Heart right ventricle (tissue), 16 donors: ENCODE data around the gene PDE1A. TPM values are rescaled to one million over a fixed set of nuclear protein-coding genes. Genes with fewer than 3 reads are reported as not detected.

Experiments used
- ATAC-seq, 8 donors: fragments of 200-7000 bp; cut with Tn5 transposase; one replicate each; pipeline ENCODE4 v1.9.1; 2020; ENCODE audit warnings: mild to moderate bottlenecking in 8 of 8, moderate library complexity in 8 of 8, moderate number of reproducible peaks in 1 of 8
- DNase-seq, 2 donors: peaks; one replicate each; pipeline ENCODE4 v3.0.0-alpha.2; 2020
- H3K27ac ChIP-seq, 10 donors: fragments of 200-600 bp; sonication (generic) in 2 of 10; one replicate each; pipeline versions ENCODE4 v1.5.0 to v1.8.0; 2020 to 2022; ENCODE audit warnings: mild to moderate bottlenecking in 3 of 10
- H3K27me3 ChIP-seq, 7 donors: fragments of 200-600 bp; one replicate each; pipeline ENCODE4 v1.8.0; 2021 to 2022; ENCODE audit warnings: mild to moderate bottlenecking in 2 of 7
- H3K36me3 ChIP-seq, 9 donors: fragments of 200-600 bp; sonication (generic) in 1 of 9; one replicate each; pipeline versions ENCODE4 v1.5.0 to v1.8.0; 2020 to 2022; ENCODE audit warnings: mild to moderate bottlenecking in 2 of 9
- H3K4me1 ChIP-seq, 9 donors: fragments of 200-600 bp; sonication (generic) in 1 of 9; one replicate each; pipeline versions ENCODE4 v1.5.0 to v1.8.0; 2020 to 2022; ENCODE audit warnings: mild to moderate bottlenecking in 4 of 9
- H3K4me3 ChIP-seq, 10 donors: fragments of 200-600 bp; sonication (generic) in 2 of 10; one replicate each; pipeline versions ENCODE4 v1.5.0 to v1.8.0; 2020 to 2022; ENCODE audit warnings: mild to moderate bottlenecking in 7 of 10, moderate library complexity in 2 of 10
- H3K9me3 ChIP-seq, 11 donors: fragments of 200-600 bp in 10 of 11; sonication (generic) in 2 of 11; one replicate each; pipeline versions ENCODE4 v1.5.0 to v1.8.0; 2013 to 2022; ENCODE audit warnings: mild to moderate bottlenecking in 2 of 11, control low read depth in 1 of 11, moderate library complexity in 1 of 11
- CTCF ChIP-seq, 9 donors: fragments of 200-600 bp; sonication (generic) in 2 of 9; IDR thresholded peaks; one replicate each; pipeline versions ENCODE4 v1.5.0 to v1.8.0; 2021 to 2022; ENCODE audit warnings: antibody characterized with exemption in 9 of 9, mild to moderate bottlenecking in 5 of 9, moderate library complexity in 1 of 9
- WGBS, 2 donors: extraction: QIAGEN DNeasy Blood & Tissue Kit; methylation state at CpG; one replicate each; pipeline ENCODE4 v1.1.7; 2013; ENCODE audit warnings: inconsistent platforms in 1 of 2; 5-methylcytosine and 5-hydroxymethylcytosine counted together
- intact Hi-C, 10 donors: fragments of 100-400 bp; cut with DNase I; formaldehyde crosslinking; loops; one replicate each; pipeline versions ENCODE4 v1.11.1 to v1.14.2; 2022
- polyA plus RNA-seq, 2 donors: library from polyadenylated mRNA; stranded (reverse); fragments of 200-250 nt; gene quantifications; one replicate each; pipeline ENCODE4 v1.2.3, GENCODE V29; 2013
- total RNA-seq, 10 donors: library from RNA; stranded (reverse); fragmentation: NEBNext Ultra II Directional in 3 of 10; extraction: Animal tissue kit (Norgen Biotek cat#: 25700) in 3 of 10; gene quantifications; one replicate each; pipeline versions ENCODE4 v1.2.1 to v1.2.4, GENCODE V29; 2021 to 2023
- donor health status: Arrhythmogenic right ventricular cardiomyopathy.
- donor health status: ischemic (EF 13 %, LVEDD 7.1; RV severe dilation, severe dysfunction).
- donor health status: healthy with polysubstance abuse.
- donor health status: DM: no; HTN: yes; CAD: no.
- donor health status: DM: no; HTN: no; CAD: no.
- donor health status: ischemic (EF 25% LVEDD 6.9; RV normal size, moderate dysfunction).
- donor health status: ischemic (EF 25% LVEDD 5.7; RV mildly dilated, moderate dysfunction).
- donor health status: healthy.
- donor health status: DM: yes; HTN: yes; CAD: no.
- donor health status: Ischemic cardiomyopathy.
- donor health status: ischemic (EF 35%, LVEDD 5.7; RV mildly dilated, moderate dysfunction).
- donor health status: nonischemic (EF 11% LVEDD 7.7; RV severe dilation, severe dysfunction).
- donor health status: DM: yes; HTN: yes; CAD: no.
- donor health status: PGD.
- donor health status: ischemic (EF 29% LVEDD 5.4; RV normal size, mild dysfunction).
- donor health status: nonischemic (EF 23%, LVEDD 6.1; RV moderate dilation, normal function).

Gene PDE1A
- total and polyA plus RNA-seq, 12 donors = 3.6 to 66.7 (median 14.8) TPM

GRCh38 chr2:182181381-182181780 lies 245.5 kb downstream of the PDE1A start:
- 78 to 89% methylated on average over 3 of the region's 3 CpGs for WGBS, 2 donors
- ATAC-seq (peak in 1 of 8 donors; percentile 53), DNase-seq (no peak)
- Histone ChIP-seq H3K36me3 (peaks cover 0 to 28% (median 0%) of the 10 kb centered on the region in 9 donors), H3K4me1 (peaks cover 0 to 2% (median 0%) of the 10 kb centered on the region in 9 donors), H3K27ac (no peak overlapping the region), H3K27me3 (no peaks in the 10 kb centered on the region), H3K4me3 (no peak overlapping the region), H3K9me3 (peaks cover 0 to 25% (median 14%) of the 10 kb centered on the region in 11 donors)
- intact Hi-C loops = loop anchor here in 2 of 10 donors (5.0 to 10.0 kb wide), 2 partner anchors 243 to 439 kb away; partner anchors contain the start of gene PDE1A (in 1 of the 2)
- TF ChIP-seq CTCF (IDR thresholded peaks at IDR 0.05) = no peak

- ATAC-seq = no peak
- no peak for TF ChIP-seq CTCF (IDR thresholded peaks at IDR 0.05)
- Histone ChIP-seq H3K4me3 (no peak overlapping the region), H3K9me3 (peaks cover 0 to 24% (median 11%) of the 10 kb centered on the region in 11 donors), H3K27me3 (no peaks in the 10 kb centered on the region), H3K36me3 (peaks cover 0 to 16% (median 0%) of the 10 kb centered on the region in 9 donors), H3K4me1 (no peaks in the 10 kb centered on the region), H3K27ac (no peak overlapping the region)
- no peak for DNase-seq
- intact Hi-C loops = no loop called here
Observed at GRCh38 chr2:182179176-182179575, 247.7 kb downstream of the PDE1A start.

DNA sequence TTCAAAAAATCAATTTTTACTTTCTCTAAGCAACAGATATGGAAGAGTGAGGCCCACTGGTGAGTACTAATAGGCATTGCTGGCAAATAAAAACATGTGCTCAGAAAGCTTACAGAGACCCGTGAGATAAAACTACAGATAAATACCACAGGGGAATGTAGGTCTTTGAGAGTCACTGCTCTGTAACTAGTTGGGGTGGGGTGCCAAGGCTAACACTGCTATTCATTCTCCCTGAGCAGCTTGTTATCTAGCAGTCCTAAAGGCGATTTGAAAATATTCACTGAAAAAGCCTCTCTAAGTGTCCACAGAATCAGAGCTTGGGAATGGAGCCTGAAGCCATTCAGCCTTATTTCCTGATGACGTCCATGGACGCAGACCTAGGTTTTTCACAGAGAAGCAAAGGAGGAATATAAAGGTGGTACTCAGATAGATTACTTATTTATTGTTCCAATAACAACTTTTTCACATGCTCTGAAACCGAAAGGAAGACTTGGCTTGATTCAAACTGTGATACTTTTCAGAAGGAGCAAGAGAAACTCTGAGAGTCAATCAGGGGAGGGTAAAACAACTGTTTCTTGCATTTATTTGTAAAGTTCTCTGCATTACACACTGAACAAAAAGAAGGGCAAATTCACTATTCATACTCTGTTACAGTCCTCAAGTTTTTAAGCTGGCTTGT lies 252.8 kb downstream of the PDE1A start:
- no peak for ATAC-seq
- TF ChIP-seq CTCF (IDR thresholded peaks at IDR 0.05) = no peak
- intact Hi-C loops = no loop called here
- no peaks in the 10 kb centered on the region for H3K27me3 ChIP-seq
- H3K9me3 ChIP-seq = peaks cover 0 to 4% (median 0%) of the 10 kb centered on the region in 11 donors
- H3K27ac ChIP-seq = no peak overlapping the region
- 47 to 58% methylated on average over 5 of the region's 5 CpGs for WGBS, 2 donors
- H3K36me3 ChIP-seq = no peaks in the 10 kb centered on the region
- H3K4me3 ChIP-seq = no peak overlapping the region
- H3K4me1 ChIP-seq = no peaks in the 10 kb centered on the region
- no peak for DNase-seq

- intact Hi-C loops = no loop called here
Observed at GRCh38 chr2:182170341-182170740, 256.5 kb downstream of the PDE1A start.

More at GRCh38 chr2:182170341-182170740, 256.5 kb downstream of the PDE1A start:
- TF ChIP-seq CTCF (IDR thresholded peaks at IDR 0.05) = no peak
- DNase-seq = no peak
- no peaks in the 10 kb centered on the region for H3K4me1 ChIP-seq
- peaks cover 0 to 4% (median 0%) of the 10 kb centered on the region in 11 donors for H3K9me3 ChIP-seq
- no peak for ATAC-seq
- no peaks in the 10 kb centered on the region for H3K27me3 ChIP-seq
- H3K27ac ChIP-seq = no peak overlapping the region
- H3K36me3 ChIP-seq = no peaks in the 10 kb centered on the region
- WGBS, 2 donors = 91% methylated on average over 3 of the region's 3 CpGs
- H3K4me3 ChIP-seq = no peak overlapping the region
